Neural cell (in vitro differentiated cells): ENCODE results near the gene HIVEP3.

ENCODE experiments used
- POLR2AphosphoS5 ChIP-seq: IDR thresholded peaks from 2 replicates; pipeline ENCODE4 v1.6.1; 2012
- RAD21 ChIP-seq: fragments of 450-650 bp; conservative IDR thresholded peaks from 2 replicates; pipeline ENCODE4 v1.6.1; 2014; ENCODE audit warnings: antibody characterized with exemption, mild to moderate bottlenecking, moderate library complexity
- REST ChIP-seq: IDR thresholded peaks from 2 replicates; pipeline ENCODE4 v1.6.1; 2012; ENCODE audit warnings: borderline replicate concordance
- TF ChIP-seq, protein P1 (sequence below): fragments of 450-650 bp; IDR thresholded peaks from 2 replicates; pipeline ENCODE4 v1.5.1; 2014; ENCODE audit warnings: antibody characterized with exemption, mild to moderate bottlenecking, moderate library complexity; ENCODE audit not compliant: poor library complexity, severe bottlenecking

- TF ChIP-seq, protein P1, sequence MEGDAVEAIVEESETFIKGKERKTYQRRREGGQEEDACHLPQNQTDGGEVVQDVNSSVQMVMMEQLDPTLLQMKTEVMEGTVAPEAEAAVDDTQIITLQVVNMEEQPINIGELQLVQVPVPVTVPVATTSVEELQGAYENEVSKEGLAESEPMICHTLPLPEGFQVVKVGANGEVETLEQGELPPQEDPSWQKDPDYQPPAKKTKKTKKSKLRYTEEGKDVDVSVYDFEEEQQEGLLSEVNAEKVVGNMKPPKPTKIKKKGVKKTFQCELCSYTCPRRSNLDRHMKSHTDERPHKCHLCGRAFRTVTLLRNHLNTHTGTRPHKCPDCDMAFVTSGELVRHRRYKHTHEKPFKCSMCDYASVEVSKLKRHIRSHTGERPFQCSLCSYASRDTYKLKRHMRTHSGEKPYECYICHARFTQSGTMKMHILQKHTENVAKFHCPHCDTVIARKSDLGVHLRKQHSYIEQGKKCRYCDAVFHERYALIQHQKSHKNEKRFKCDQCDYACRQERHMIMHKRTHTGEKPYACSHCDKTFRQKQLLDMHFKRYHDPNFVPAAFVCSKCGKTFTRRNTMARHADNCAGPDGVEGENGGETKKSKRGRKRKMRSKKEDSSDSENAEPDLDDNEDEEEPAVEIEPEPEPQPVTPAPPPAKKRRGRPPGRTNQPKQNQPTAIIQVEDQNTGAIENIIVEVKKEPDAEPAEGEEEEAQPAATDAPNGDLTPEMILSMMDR: no peak
- TF ChIP-seq POLR2AphosphoS5 (no peak), RAD21 (no peak), REST (no peak)
These were observed 214.5 kb downstream of the HIVEP3 start for GRCh38 chr1:41704196-41704595.
